ENCODE data around the gene GPR25. TPM values are rescaled to one million over a fixed set of nuclear protein-coding genes. Genes with fewer than 3 reads are reported as not detected.

Gene GPR25
- total and polyA plus RNA-seq, 10 of the 15 experiments (the other 5 are each of a cell fraction or from before 2014, with no cell fraction given), result not detected

DNA sequence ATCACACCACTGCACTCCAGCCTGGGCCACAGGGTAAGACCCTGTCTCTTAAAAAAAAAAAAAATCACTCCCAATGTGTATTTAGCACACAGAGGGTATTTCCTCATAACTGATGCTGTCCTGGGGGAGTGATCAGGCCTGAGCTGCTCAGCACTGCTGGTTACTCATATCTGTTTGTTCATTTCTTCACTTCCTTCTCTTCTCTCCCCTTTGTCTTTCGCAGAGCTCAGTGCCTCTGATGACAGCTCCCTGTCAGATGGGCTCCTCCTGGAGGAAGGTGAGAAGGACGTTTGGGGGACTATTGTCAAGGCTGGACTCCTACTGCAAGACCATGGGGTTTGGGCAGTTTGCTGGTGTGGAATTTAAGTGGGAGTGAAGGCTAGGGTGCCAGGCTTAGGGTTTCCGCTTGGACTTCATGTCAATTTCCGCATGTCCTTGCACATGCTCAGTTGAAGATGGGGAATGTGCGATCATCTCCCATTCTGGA is 34.9 kb downstream of the GPR25 start (continued):
- no peak for TF ChIP-seq E4F1 (IDR thresholded peaks at IDR 0.05; ENCODE audit: borderline replicate concordance, partially characterized antibody)
- TF ChIP-seq BHLHE40 (IDR thresholded peaks at IDR 0.05; ENCODE audit: borderline replicate concordance in 1 of 2, low read depth in 2 of 2, low read length in 1 of 2), result peak; percentile 2 to 30; a peak in 1 of 4 replicates
- TF ChIP-seq NR2F1 (conservative IDR thresholded peaks at IDR 0.05), result no peak; the same call in 1 of the 2 replicates
- no peak for TF ChIP-seq PML (IDR thresholded peaks at IDR 0.05; ENCODE audit: low read length)
- TF ChIP-seq GATAD2B (conservative IDR thresholded peaks at IDR 0.05; ENCODE audit: low read depth), result no peak
- no peak; the same call in 1 of the 2 replicates for TF ChIP-seq ATF7 (IDR thresholded peaks at IDR 0.05; ENCODE audit: low read depth)
- TF ChIP-seq SIN3A (IDR thresholded peaks at IDR 0.05; ENCODE audit: low read depth, low read length), result no peak
- TF ChIP-seq SREBF2 (IDR thresholded peaks at IDR 0.05; ENCODE audit: low read length), result no peak
- TF ChIP-seq NR2C2 (IDR thresholded peaks at IDR 0.05; ENCODE audit: borderline replicate concordance, control insufficient read depth, insufficient read length, low read depth), result no peak
- TF ChIP-seq TARDBP (IDR thresholded peaks at IDR 0.05; ENCODE audit: borderline replicate concordance), result no peak
- peak; percentile 44 to 60; a peak in 2 of 4 replicates for TF ChIP-seq EP300 (IDR thresholded peaks at IDR 0.05; ENCODE audit: borderline replicate concordance in 1 of 2, control insufficient read depth in 1 of 2, low read depth in 2 of 2, low read length in 2 of 2)
- no peak for TF ChIP-seq POLR2A (IDR thresholded peaks at IDR 0.05; ENCODE audit: low read depth, low read length)
- no peak for TF ChIP-seq MYC (IDR thresholded peaks at IDR 0.05; ENCODE audit: insufficient read depth, insufficient read length, insufficient replicate concordance, low read length, severe bottlenecking)
- TF ChIP-seq ATF2 (IDR thresholded peaks at IDR 0.05; ENCODE audit: low read length), result no peak
- no peak for TF ChIP-seq TCF7 (IDR thresholded peaks at IDR 0.05; ENCODE audit: borderline replicate concordance)
- TF ChIP-seq SKIL (IDR thresholded peaks at IDR 0.05; ENCODE audit: low read depth, poor library complexity, severe bottlenecking), result peak; percentile 55
- no peak for TF ChIP-seq HDAC2 (IDR thresholded peaks at IDR 0.05)
- TF ChIP-seq POU2F2 (IDR thresholded peaks at IDR 0.05; ENCODE audit: borderline replicate concordance, low read depth, low read length), result no peak; the same call in 2 of the 3 replicates
- TF ChIP-seq, protein P1, sequence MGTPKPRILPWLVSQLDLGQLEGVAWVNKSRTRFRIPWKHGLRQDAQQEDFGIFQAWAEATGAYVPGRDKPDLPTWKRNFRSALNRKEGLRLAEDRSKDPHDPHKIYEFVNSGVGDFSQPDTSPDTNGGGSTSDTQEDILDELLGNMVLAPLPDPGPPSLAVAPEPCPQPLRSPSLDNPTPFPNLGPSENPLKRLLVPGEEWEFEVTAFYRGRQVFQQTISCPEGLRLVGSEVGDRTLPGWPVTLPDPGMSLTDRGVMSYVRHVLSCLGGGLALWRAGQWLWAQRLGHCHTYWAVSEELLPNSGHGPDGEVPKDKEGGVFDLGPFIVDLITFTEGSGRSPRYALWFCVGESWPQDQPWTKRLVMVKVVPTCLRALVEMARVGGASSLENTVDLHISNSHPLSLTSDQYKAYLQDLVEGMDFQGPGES (IDR thresholded peaks at IDR 0.05), result no peak
- TF ChIP-seq, protein P2, sequence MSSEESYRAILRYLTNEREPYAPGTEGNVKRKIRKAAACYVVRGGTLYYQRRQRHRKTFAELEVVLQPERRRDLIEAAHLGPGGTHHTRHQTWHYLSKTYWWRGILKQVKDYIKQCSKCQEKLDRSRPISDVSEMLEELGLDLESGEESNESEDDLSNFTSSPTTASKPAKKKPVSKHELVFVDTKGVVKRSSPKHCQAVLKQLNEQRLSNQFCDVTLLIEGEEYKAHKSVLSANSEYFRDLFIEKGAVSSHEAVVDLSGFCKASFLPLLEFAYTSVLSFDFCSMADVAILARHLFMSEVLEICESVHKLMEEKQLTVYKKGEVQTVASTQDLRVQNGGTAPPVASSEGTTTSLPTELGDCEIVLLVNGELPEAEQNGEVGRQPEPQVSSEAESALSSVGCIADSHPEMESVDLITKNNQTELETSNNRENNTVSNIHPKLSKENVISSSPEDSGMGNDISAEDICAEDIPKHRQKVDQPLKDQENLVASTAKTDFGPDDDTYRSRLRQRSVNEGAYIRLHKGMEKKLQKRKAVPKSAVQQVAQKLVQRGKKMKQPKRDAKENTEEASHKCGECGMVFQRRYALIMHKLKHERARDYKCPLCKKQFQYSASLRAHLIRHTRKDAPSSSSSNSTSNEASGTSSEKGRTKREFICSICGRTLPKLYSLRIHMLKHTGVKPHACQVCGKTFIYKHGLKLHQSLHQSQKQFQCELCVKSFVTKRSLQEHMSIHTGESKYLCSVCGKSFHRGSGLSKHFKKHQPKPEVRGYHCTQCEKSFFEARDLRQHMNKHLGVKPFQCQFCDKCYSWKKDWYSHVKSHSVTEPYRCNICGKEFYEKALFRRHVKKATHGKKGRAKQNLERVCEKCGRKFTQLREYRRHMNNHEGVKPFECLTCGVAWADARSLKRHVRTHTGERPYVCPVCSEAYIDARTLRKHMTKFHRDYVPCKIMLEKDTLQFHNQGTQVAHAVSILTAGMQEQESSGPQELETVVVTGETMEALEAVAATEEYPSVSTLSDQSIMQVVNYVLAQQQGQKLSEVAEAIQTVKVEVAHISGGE (CRISPR knock-in tag; IDR thresholded peaks at IDR 0.05), result no peak
- TF ChIP-seq JUNB (IDR thresholded peaks at IDR 0.05), result no peak
